Neural cell (in vitro differentiated cells): ENCODE data around the gene FGGY.

Experiments
- CTCF ChIP-seq: fragments of 450-650 bp; IDR thresholded peaks from 2 replicates; pipeline ENCODE4 v1.5.1; 2014; ENCODE audit warnings: antibody characterized with exemption, mild to moderate bottlenecking, moderate library complexity; ENCODE audit not compliant: poor library complexity, severe bottlenecking
- EP300 ChIP-seq: fragments of 450-650 bp; conservative IDR thresholded peaks from 2 replicates; pipeline ENCODE4 v1.6.1; 2014; ENCODE audit warnings: antibody characterized with exemption, mild to moderate bottlenecking, moderate library complexity; ENCODE audit not compliant: poor library complexity, severe bottlenecking
- EZH2 ChIP-seq: fragments of 200-600, 300-800 bp; shearing (Covaris generic), sonication (generic); IDR thresholded peaks from 2 replicates; pipeline ENCODE4 v1.6.1; 2014; ENCODE audit warnings: antibody characterized with exemption, low read length, borderline replicate concordance, mild to moderate bottlenecking; ENCODE audit not compliant: insufficient read depth, poor library complexity, severe bottlenecking
- POLR2AphosphoS5 ChIP-seq: IDR thresholded peaks from 2 replicates; pipeline ENCODE4 v1.6.1; 2012
- RAD21 ChIP-seq: fragments of 450-650 bp; conservative IDR thresholded peaks from 2 replicates; pipeline ENCODE4 v1.6.1; 2014; ENCODE audit warnings: antibody characterized with exemption, mild to moderate bottlenecking, moderate library complexity
- REST ChIP-seq: IDR thresholded peaks from 2 replicates; pipeline ENCODE4 v1.6.1; 2012; ENCODE audit warnings: borderline replicate concordance
- SMC3 ChIP-seq: fragments of 450-650 bp; conservative IDR thresholded peaks from 2 replicates; pipeline ENCODE4 v1.6.1; 2014; ENCODE audit warnings: antibody characterized with exemption, mild to moderate bottlenecking, moderate library complexity; ENCODE audit not compliant: poor library complexity
- TAF1 ChIP-seq: IDR thresholded peaks from 2 replicates; pipeline ENCODE4 v1.6.1; 2012; ENCODE audit warnings: low read depth

GRCh38 chr1:59580257-59580656 is 283.4 kb downstream of the FGGY start:
- TF ChIP-seq RAD21 (no peak), CTCF (no peak), EZH2 (no peak), POLR2AphosphoS5 (no peak), TAF1 (no peak), REST (no peak), EP300 (no peak), SMC3 (no peak)
